Neural cell (in vitro differentiated cells): ENCODE data around the gene ELMO1.

Experiments
- EP300 ChIP-seq: fragments of 450-650 bp; conservative IDR thresholded peaks from 2 replicates; pipeline ENCODE4 v1.6.1; 2014; ENCODE audit warnings: antibody characterized with exemption, mild to moderate bottlenecking, moderate library complexity; ENCODE audit not compliant: poor library complexity, severe bottlenecking
- EZH2 ChIP-seq: fragments of 200-600, 300-800 bp; shearing (Covaris generic), sonication (generic); IDR thresholded peaks from 2 replicates; pipeline ENCODE4 v1.6.1; 2014; ENCODE audit warnings: antibody characterized with exemption, low read length, borderline replicate concordance, mild to moderate bottlenecking; ENCODE audit not compliant: insufficient read depth, poor library complexity, severe bottlenecking
- POLR2AphosphoS5 ChIP-seq: IDR thresholded peaks from 2 replicates; pipeline ENCODE4 v1.6.1; 2012
- RAD21 ChIP-seq: fragments of 450-650 bp; conservative IDR thresholded peaks from 2 replicates; pipeline ENCODE4 v1.6.1; 2014; ENCODE audit warnings: antibody characterized with exemption, mild to moderate bottlenecking, moderate library complexity
- SMC3 ChIP-seq: fragments of 450-650 bp; conservative IDR thresholded peaks from 2 replicates; pipeline ENCODE4 v1.6.1; 2014; ENCODE audit warnings: antibody characterized with exemption, mild to moderate bottlenecking, moderate library complexity; ENCODE audit not compliant: poor library complexity
- TF ChIP-seq, protein P1 (sequence below): fragments of 450-650 bp; IDR thresholded peaks from 2 replicates; pipeline ENCODE4 v1.5.1; 2014; ENCODE audit warnings: antibody characterized with exemption, mild to moderate bottlenecking, moderate library complexity; ENCODE audit not compliant: poor library complexity, severe bottlenecking
- TF ChIP-seq, protein P2 (sequence below): IDR thresholded peaks from 2 replicates; pipeline ENCODE4 v1.6.1; 2012; ENCODE audit warnings: borderline replicate concordance

DNA sequence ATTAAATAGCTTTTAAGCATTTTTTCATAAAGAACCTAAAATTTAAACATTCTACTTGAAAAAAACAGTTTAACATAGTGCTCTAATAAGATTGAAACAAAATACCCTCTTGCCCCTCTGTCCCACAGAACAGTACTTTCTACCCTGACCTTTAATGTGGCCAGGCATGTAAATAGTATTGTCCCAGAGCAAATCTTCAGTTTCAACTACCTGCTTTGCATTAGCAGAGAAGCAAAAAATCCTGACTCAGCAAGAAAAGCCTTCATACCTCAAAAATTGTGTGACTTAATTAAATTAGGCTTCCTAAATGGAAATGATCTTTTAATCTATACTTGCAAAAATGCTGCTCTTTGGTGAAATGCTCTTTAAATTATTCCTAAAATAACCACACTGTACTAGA lies 487.0 kb downstream of the ELMO1 start:
- TF ChIP-seq, protein P1, sequence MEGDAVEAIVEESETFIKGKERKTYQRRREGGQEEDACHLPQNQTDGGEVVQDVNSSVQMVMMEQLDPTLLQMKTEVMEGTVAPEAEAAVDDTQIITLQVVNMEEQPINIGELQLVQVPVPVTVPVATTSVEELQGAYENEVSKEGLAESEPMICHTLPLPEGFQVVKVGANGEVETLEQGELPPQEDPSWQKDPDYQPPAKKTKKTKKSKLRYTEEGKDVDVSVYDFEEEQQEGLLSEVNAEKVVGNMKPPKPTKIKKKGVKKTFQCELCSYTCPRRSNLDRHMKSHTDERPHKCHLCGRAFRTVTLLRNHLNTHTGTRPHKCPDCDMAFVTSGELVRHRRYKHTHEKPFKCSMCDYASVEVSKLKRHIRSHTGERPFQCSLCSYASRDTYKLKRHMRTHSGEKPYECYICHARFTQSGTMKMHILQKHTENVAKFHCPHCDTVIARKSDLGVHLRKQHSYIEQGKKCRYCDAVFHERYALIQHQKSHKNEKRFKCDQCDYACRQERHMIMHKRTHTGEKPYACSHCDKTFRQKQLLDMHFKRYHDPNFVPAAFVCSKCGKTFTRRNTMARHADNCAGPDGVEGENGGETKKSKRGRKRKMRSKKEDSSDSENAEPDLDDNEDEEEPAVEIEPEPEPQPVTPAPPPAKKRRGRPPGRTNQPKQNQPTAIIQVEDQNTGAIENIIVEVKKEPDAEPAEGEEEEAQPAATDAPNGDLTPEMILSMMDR = no peak
- TF ChIP-seq POLR2AphosphoS5 = no peak
- no peak for TF ChIP-seq EZH2
- no peak for TF ChIP-seq RAD21
- TF ChIP-seq SMC3 = no peak
- TF ChIP-seq EP300 = no peak
- TF ChIP-seq, protein P2, sequence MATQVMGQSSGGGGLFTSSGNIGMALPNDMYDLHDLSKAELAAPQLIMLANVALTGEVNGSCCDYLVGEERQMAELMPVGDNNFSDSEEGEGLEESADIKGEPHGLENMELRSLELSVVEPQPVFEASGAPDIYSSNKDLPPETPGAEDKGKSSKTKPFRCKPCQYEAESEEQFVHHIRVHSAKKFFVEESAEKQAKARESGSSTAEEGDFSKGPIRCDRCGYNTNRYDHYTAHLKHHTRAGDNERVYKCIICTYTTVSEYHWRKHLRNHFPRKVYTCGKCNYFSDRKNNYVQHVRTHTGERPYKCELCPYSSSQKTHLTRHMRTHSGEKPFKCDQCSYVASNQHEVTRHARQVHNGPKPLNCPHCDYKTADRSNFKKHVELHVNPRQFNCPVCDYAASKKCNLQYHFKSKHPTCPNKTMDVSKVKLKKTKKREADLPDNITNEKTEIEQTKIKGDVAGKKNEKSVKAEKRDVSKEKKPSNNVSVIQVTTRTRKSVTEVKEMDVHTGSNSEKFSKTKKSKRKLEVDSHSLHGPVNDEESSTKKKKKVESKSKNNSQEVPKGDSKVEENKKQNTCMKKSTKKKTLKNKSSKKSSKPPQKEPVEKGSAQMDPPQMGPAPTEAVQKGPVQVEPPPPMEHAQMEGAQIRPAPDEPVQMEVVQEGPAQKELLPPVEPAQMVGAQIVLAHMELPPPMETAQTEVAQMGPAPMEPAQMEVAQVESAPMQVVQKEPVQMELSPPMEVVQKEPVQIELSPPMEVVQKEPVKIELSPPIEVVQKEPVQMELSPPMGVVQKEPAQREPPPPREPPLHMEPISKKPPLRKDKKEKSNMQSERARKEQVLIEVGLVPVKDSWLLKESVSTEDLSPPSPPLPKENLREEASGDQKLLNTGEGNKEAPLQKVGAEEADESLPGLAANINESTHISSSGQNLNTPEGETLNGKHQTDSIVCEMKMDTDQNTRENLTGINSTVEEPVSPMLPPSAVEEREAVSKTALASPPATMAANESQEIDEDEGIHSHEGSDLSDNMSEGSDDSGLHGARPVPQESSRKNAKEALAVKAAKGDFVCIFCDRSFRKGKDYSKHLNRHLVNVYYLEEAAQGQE = no peak
